ENCODE results near the gene PLN. TPM values are rescaled to one million over a fixed set of nuclear protein-coding genes. Genes with fewer than 3 reads are reported as not detected.

PLN gene
- total RNA-seq, 1 donor from 2014 or later, result not detected

DNA sequence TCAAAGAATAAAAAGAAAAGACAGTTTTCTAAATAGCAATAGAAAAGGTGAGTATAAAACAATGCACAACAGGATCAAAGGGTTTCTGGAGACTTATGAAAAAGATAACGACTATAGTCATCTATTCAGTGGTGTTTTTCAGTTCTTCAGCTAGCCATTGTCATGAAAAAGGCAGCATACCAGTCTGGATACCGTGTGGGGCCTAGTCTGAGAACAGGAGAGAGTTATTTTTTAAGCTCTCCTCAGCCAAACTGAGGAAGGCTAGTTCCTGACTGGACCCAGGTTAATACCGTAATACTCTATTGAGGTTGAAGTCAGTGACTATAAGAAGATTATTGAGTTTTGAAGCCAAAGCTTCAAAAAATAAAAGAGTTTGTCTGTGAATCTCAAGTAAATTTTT lies 49.5 kb downstream of the PLN start:
- Histone ChIP-seq H3K27me3 (ENCODE audit: control insufficient read depth, insufficient read depth, low read length) (no peaks in the 10 kb centered on the region), H3K36me3 (ENCODE audit: control insufficient read depth, insufficient read depth, low read length) (no peaks in the 10 kb centered on the region), H3K4me3 (ENCODE audit: low read depth, low read length) (no peak overlapping the region)
- TF ChIP-seq CTCF (IDR thresholded peaks at IDR 0.05; ENCODE audit: insufficient read depth, low read length, poor library complexity, severe bottlenecking), result no peak
- no peak for DNase-seq (ENCODE audit: low read depth)

DNA sequence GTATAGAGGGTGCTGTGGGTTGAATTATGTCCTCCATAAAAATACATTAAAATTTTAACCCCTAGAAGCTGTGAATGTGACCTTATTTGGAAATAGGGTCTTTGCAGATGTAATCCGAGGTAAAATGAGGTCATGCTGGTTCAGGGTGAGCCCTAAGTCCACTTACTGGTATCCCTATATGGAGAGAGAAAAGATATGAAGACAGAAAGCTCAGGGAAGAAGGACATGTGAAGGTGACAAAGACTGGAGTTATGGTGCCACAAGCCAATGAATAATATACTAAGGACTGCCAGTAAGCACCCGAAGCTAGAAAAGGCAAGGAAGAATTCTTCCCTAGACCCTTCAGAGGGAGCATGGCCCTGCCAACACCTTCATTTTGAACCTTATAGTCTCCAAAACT lies 50.2 kb downstream of the PLN start:
- no peaks in the 10 kb centered on the region for H3K36me3 ChIP-seq (ENCODE audit: control insufficient read depth, insufficient read depth, low read length)
- H3K4me3 ChIP-seq (ENCODE audit: low read depth, low read length), result no peak overlapping the region
- no peaks in the 10 kb centered on the region for H3K27me3 ChIP-seq (ENCODE audit: control insufficient read depth, insufficient read depth, low read length)
- DNase-seq (ENCODE audit: low read depth), result no peak
- TF ChIP-seq CTCF (IDR thresholded peaks at IDR 0.05; ENCODE audit: insufficient read depth, low read length, poor library complexity, severe bottlenecking), result no peak

GRCh38 chr6:118602300-118602699 lies 54.2 kb downstream of the PLN start:
- no peak for TF ChIP-seq CTCF (IDR thresholded peaks at IDR 0.05; ENCODE audit: insufficient read depth, low read length, poor library complexity, severe bottlenecking)
- no peak for DNase-seq (ENCODE audit: low read depth)
- Histone ChIP-seq H3K4me3 (ENCODE audit: low read depth, low read length) (no peak overlapping the region), H3K27me3 (ENCODE audit: control insufficient read depth, insufficient read depth, low read length) (no peaks in the 10 kb centered on the region), H3K36me3 (ENCODE audit: control insufficient read depth, insufficient read depth, low read length) (no peaks in the 10 kb centered on the region)

GRCh38 chr6:118603372-118603771 lies 55.3 kb downstream of the PLN start:
- no peak for TF ChIP-seq CTCF (IDR thresholded peaks at IDR 0.05; ENCODE audit: insufficient read depth, low read length, poor library complexity, severe bottlenecking)
- H3K27me3 ChIP-seq (ENCODE audit: control insufficient read depth, insufficient read depth, low read length), result no peaks in the 10 kb centered on the region
- no peak for DNase-seq (ENCODE audit: low read depth)
- no peaks in the 10 kb centered on the region for H3K36me3 ChIP-seq (ENCODE audit: control insufficient read depth, insufficient read depth, low read length)
- H3K4me3 ChIP-seq (ENCODE audit: low read depth, low read length), result no peak overlapping the region

- DNase-seq (ENCODE audit: low read depth), result no peak
- TF ChIP-seq CTCF (IDR thresholded peaks at IDR 0.05; ENCODE audit: insufficient read depth, low read length, poor library complexity, severe bottlenecking), result no peak
- no peaks in the 10 kb centered on the region for H3K27me3 ChIP-seq (ENCODE audit: control insufficient read depth, insufficient read depth, low read length)
- H3K4me3 ChIP-seq (ENCODE audit: low read depth, low read length), result no peak overlapping the region
- no peaks in the 10 kb centered on the region for H3K36me3 ChIP-seq (ENCODE audit: control insufficient read depth, insufficient read depth, low read length)
Measured at GRCh38 chr6:118606268-118606667, 58.2 kb downstream of the PLN start.

DNA sequence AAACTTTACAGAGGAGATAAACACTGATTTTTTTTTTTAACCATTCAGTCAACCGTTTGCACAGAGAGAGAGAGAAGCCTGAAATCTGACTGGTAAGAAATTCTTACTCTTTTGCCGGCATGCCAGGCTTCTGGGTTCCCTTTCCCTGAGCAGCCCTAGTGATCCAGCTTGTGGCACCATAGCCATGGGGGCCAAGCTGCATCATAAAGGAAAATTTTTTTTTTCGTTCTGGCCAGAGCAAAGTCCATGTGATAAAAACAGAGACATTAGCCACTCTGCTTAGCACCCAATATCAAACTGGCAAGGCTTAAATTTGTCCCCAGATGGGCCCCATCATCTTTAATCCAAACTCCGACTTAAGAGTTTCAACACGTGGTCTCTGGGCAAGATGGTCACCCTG lies 58.8 kb downstream of the PLN start:
- H3K4me3 ChIP-seq (ENCODE audit: low read depth, low read length), result no peak overlapping the region
- no peaks in the 10 kb centered on the region for H3K36me3 ChIP-seq (ENCODE audit: control insufficient read depth, insufficient read depth, low read length)
- no peaks in the 10 kb centered on the region for H3K27me3 ChIP-seq (ENCODE audit: control insufficient read depth, insufficient read depth, low read length)
- no peak for DNase-seq (ENCODE audit: low read depth)
- no peak for TF ChIP-seq CTCF (IDR thresholded peaks at IDR 0.05; ENCODE audit: insufficient read depth, low read length, poor library complexity, severe bottlenecking)

All from kidney epithelial cell (primary cell).